Measurements from ENCODE around the gene TSPAN15. TPM values are rescaled to one million over a fixed set of nuclear protein-coding genes. Genes with fewer than 3 reads are reported as not detected.

TSPAN15 gene
- total and polyA plus RNA-seq, 2 of the 4 experiments (the other 2 are of a cell fraction) = 0.48 TPM; not detected in 1

- Histone ChIP-seq H3K4ac (ENCODE audit: low read depth, low read length) (no peak overlapping the region), H2AK9ac (replicated peaks; ENCODE audit: low read depth, low read length, poor library complexity) (peak overlapping the region; percentile 7), H3K79me1 (ENCODE audit: low read depth in 1 of 2, low read length in 2 of 2) (no peaks in the 10 kb centered on the region), H3K4me2 (ENCODE audit: low read depth, low read length) (no peak overlapping the region), H3K9me3 (ENCODE audit: control insufficient read depth, insufficient read depth, low read length) (no peaks in the 10 kb centered on the region), H3K9me1 (ENCODE audit: insufficient read depth, low read length) (no peaks in the 10 kb centered on the region), H4K91ac (ENCODE audit: insufficient read depth, low read depth, low read length) (no peak overlapping the region), H4K8ac (ENCODE audit: low read depth in 2 of 2, low read length in 2 of 2) (no peak overlapping the region), H2BK5ac (ENCODE audit: low read depth, low read length, poor library complexity, severe bottlenecking) (no peak overlapping the region), H3K9ac (ENCODE audit: low read depth, low read length) (no peak overlapping the region), H3K18ac (ENCODE audit: low read depth, low read length) (no peak overlapping the region), H4K20me1 (ENCODE audit: insufficient read depth, low read length) (no peaks in the 10 kb centered on the region), H3K14ac (replicated peaks; ENCODE audit: low read depth, low read length) (no peak overlapping the region), H3K27ac (ENCODE audit: insufficient read depth, low read length) (no peak overlapping the region), H2AK5ac (ENCODE audit: low read depth, low read length) (no peak overlapping the region), H3K36me3 (ENCODE audit: control insufficient read depth, insufficient read depth, low read length) (no peaks in the 10 kb centered on the region), H3K56ac (ENCODE audit: extremely low read depth, insufficient read depth, low read length) (no peak overlapping the region), H2BK20ac (ENCODE audit: low read depth, low read length) (no peak overlapping the region), H3K4me3 (ENCODE audit: insufficient read depth, low read depth, low read length) (no peak overlapping the region), H3K23ac (ENCODE audit: low read depth, low read length) (no peak overlapping the region), H2BK120ac (ENCODE audit: low read depth, low read length) (no peak overlapping the region), H2BK15ac (ENCODE audit: low read depth, low read length) (no peak overlapping the region), H3K4me1 (ENCODE audit: control insufficient read depth, insufficient read depth, low read length) (no peaks in the 10 kb centered on the region; the same call in 1 of the 2 replicates), H4K5ac (ENCODE audit: low read depth, low read length) (no peak overlapping the region), H2AFZ (replicated peaks; ENCODE audit: low read length, poor library complexity) (no peak overlapping the region), H3K27me3 (ENCODE audit: control insufficient read depth, insufficient read depth, low read length) (peaks cover 10% of the 10 kb centered on the region)
- in situ Hi-C loops (cut with MboI; ENCODE audit: low sequenced_read_pairs) (no loop called here), intact Hi-C loops (cut with micrococcal nuclease) (no loop called here), dilution Hi-C loops (cut with HindIII; ENCODE audit: low sequenced_read_pairs, unreplicated experiment) (no loop called here)
- no peak for ATAC-seq (ENCODE audit: low read depth)
- ChIA-PET CTCF (no interaction called here), POLR2A (ENCODE audit: unreplicated experiment) (no interaction called here)
- TF ChIP-seq CTCF (conservative IDR thresholded peaks at IDR 0.05; ENCODE audit: low read depth, low read length) (no peak), RAD21 (IDR thresholded peaks at IDR 0.05; ENCODE audit: low read length) (no peak), BHLHE40 (IDR thresholded peaks at IDR 0.05; ENCODE audit: low read depth, low read length) (no peak), CHD1 (IDR thresholded peaks at IDR 0.05; ENCODE audit: low read depth, low read length) (no peak), CEBPB (IDR thresholded peaks at IDR 0.05; ENCODE audit: low read depth, low read length) (no peak), FOS (IDR thresholded peaks at IDR 0.05; ENCODE audit: low read depth, low read length) (no peak), USF2 (IDR thresholded peaks at IDR 0.05; ENCODE audit: low read depth, low read length) (no peak), RCOR1 (IDR thresholded peaks at IDR 0.05; ENCODE audit: insufficient replicate concordance, low read length) (no peak), ELK1 (IDR thresholded peaks at IDR 0.05; ENCODE audit: borderline replicate concordance, low read depth, low read length) (no peak), MAZ (IDR thresholded peaks at IDR 0.05; ENCODE audit: borderline replicate concordance, low read depth, low read length) (no peak), NFE2L2 (IDR thresholded peaks at IDR 0.05; ENCODE audit: low read depth, low read length) (no peak), SMC3 (IDR thresholded peaks at IDR 0.05; ENCODE audit: low read depth, low read length) (no peak), MXI1 (IDR thresholded peaks at IDR 0.05; ENCODE audit: borderline replicate concordance, low read depth, low read length) (no peak), POLR2A (IDR thresholded peaks at IDR 0.05; ENCODE audit: low read depth, low read length) (no peak), RFX5 (IDR thresholded peaks at IDR 0.05; ENCODE audit: low read depth, low read length) (no peak), MAFK (IDR thresholded peaks at IDR 0.05; ENCODE audit: low read depth, low read length) (no peak)
- no TSS peak for BruUV-seq (replicated peaks)
- 83% methylated on average over 3 of the region's 8 CpGs; no CpG with 5 or more reads in 1 of the 2 experiments for WGBS, 2 experiments (ENCODE audit: extremely low coverage in 2 of 2, insufficient read length in 1 of 2)
- no peak for DNase-seq
Observed at GRCh38 chr10:69456880-69457693, 5.8 kb downstream of the TSPAN15 start.
